Measurements from ENCODE around the gene CIBAR2. TPM values are rescaled to one million over a fixed set of nuclear protein-coding genes. Genes with fewer than 3 reads are reported as not detected.

The CIBAR2 gene
- total and polyA plus RNA-seq, 9 of the 15 experiments (the other 6 are each of a cell fraction or from before 2014, with no cell fraction given) = not detected

DNA sequence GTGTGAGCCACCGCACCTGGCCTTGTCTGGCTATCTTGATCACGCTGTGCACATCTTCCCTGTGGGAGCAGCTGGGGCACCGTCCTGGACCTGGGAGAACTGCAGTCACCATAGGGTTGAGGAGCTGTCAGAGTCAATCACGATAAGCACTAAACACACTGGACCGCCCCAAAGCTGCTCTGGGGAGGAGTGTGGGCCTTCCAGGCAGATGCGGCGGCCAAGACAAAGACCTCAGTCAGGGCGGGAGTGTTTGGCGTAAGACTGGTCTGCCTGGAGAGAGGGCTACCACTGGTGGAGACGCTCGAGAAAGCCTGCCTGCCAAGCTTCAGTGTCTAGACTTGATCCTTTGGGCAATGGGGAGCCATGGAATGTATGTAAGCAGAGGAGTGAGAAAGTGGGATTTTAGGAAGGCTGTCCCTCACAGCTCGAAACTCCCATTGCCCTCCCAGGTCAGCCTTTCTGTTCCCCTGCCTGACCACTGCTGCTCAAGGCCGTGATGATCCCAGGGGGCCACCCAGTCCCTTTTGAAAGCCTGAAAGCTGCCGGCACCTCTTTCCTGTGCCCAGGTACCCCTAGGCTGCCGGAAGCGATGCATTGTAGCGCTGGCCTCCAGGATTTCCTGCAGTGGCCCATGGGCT is 29.3 kb upstream of the CIBAR2 start (continued):
- TF ChIP-seq SUPT5H (IDR thresholded peaks at IDR 0.05) = no peak
- TF ChIP-seq ARHGAP35 (IDR thresholded peaks at IDR 0.05; ENCODE audit: partially characterized antibody) = no peak
- TF ChIP-seq, protein P1, sequence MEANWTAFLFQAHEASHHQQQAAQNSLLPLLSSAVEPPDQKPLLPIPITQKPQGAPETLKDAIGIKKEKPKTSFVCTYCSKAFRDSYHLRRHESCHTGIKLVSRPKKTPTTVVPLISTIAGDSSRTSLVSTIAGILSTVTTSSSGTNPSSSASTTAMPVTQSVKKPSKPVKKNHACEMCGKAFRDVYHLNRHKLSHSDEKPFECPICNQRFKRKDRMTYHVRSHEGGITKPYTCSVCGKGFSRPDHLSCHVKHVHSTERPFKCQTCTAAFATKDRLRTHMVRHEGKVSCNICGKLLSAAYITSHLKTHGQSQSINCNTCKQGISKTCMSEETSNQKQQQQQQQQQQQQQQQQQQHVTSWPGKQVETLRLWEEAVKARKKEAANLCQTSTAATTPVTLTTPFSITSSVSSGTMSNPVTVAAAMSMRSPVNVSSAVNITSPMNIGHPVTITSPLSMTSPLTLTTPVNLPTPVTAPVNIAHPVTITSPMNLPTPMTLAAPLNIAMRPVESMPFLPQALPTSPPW (CRISPR knock-in tag; IDR thresholded peaks at IDR 0.05) = peak; percentile 43; the same call in 1 of the 2 replicates
- TF ChIP-seq ESRRB (CRISPR knock-in tag; IDR thresholded peaks at IDR 0.05; ENCODE audit: borderline replicate concordance) = no peak
- TF ChIP-seq THRAP3 (IDR thresholded peaks at IDR 0.05; ENCODE audit: borderline replicate concordance) = no peak
- TF ChIP-seq CHAMP1 (IDR thresholded peaks at IDR 0.05) = no peak
- TF ChIP-seq CREB1 (IDR thresholded peaks at IDR 0.05) = no peak
- 0 out of 2 replicates have a peak, but pooled peaks have one; percentile 17 for TF ChIP-seq CREB1 (CRISPR knock-in tag; IDR thresholded peaks at IDR 0.05)
- peak; percentile 2 for TF ChIP-seq ZFP36 (IDR thresholded peaks at IDR 0.05; ENCODE audit: low read depth, low read length, partially characterized antibody)
- no peak for TF ChIP-seq TEAD4 (IDR thresholded peaks at IDR 0.05; ENCODE audit: low read length)
- no peak for TF ChIP-seq TEAD4 (CRISPR knock-in tag; IDR thresholded peaks at IDR 0.05; ENCODE audit: borderline replicate concordance)
- no peak for TF ChIP-seq NFATC3 (IDR thresholded peaks at IDR 0.05)
- TF ChIP-seq KHSRP (IDR thresholded peaks at IDR 0.05) = no peak
- TF ChIP-seq, protein P2, sequence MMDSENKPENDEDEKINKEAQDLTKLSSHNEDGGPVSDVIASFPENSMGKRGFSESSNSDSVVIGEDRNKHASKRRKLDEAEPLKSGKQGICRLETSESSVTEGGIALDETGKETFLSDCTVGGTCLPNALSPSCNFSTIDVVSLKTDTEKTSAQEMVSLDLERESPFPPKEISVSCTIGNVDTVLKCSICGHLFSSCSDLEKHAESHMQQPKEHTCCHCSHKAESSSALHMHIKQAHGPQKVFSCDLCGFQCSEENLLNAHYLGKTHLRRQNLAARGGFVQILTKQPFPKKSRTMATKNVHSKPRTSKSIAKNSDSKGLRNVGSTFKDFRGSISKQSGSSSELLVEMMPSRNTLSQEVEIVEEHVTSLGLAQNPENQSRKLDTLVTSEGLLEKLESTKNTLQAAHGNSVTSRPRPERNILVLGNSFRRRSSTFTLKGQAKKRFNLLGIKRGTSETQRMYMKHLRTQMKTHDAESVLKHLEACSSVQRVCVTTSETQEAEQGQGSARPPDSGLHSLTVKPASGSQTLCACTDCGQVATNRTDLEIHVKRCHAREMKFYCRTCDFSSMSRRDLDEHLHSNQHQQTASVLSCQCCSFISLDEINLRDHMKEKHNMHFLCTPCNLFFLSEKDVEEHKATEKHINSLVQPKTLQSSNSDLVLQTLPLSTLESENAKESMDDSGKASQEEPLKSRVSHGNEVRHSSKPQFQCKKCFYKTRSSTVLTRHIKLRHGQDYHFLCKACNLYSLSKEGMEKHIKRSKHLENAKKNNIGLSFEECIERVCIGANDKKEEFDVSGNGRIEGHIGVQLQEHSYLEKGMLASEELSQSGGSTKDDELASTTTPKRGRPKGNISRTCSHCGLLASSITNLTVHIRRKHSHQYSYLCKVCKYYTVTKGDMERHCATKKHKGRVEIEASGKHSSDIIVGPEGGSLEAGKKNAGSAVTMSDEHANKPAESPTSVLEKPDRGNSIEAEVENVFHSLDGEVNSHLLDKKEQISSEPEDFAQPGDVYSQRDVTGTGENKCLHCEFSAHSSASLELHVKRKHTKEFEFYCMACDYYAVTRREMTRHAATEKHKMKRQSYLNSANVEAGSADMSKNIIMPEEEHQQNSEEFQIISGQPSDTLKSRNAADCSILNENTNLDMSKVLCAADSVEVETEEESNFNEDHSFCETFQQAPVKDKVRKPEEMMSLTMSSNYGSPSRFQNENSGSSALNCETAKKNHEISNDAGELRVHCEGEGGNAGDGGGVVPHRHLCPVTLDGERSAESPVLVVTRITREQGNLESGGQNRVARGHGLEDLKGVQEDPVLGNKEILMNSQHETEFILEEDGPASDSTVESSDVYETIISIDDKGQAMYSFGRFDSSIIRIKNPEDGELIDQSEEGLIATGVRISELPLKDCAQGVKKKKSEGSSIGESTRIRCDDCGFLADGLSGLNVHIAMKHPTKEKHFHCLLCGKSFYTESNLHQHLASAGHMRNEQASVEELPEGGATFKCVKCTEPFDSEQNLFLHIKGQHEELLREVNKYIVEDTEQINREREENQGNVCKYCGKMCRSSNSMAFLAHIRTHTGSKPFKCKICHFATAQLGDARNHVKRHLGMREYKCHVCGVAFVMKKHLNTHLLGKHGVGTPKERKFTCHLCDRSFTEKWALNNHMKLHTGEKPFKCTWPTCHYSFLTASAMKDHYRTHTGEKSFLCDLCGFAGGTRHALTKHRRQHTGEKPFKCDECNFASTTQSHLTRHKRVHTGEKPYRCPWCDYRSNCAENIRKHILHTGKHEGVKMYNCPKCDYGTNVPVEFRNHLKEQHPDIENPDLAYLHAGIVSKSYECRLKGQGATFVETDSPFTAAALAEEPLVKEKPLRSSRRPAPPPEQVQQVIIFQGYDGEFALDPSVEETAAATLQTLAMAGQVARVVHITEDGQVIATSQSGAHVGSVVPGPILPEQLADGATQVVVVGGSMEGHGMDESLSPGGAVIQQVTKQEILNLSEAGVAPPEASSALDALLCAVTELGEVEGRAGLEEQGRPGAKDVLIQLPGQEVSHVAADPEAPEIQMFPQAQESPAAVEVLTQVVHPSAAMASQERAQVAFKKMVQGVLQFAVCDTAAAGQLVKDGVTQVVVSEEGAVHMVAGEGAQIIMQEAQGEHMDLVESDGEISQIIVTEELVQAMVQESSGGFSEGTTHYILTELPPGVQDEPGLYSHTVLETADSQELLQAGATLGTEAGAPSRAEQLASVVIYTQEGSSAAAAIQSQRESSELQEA (IDR thresholded peaks at IDR 0.05; ENCODE audit: low read depth) = no peak
- TF ChIP-seq ZNF354B (CRISPR knock-in tag; IDR thresholded peaks at IDR 0.05) = no peak
- no peak for TF ChIP-seq NR4A1 (CRISPR knock-in tag; IDR thresholded peaks at IDR 0.05)
- TF ChIP-seq NR4A1 (tag; IDR thresholded peaks at IDR 0.05) = no peak
- TF ChIP-seq EGR1 (conservative IDR thresholded peaks at IDR 0.05) = no peak
- TF ChIP-seq TFAM (CRISPR knock-in tag; conservative IDR thresholded peaks at IDR 0.05) = no peak

All from K562 (cell line).